IMR-90 (cell line): ENCODE results near the gene IL17REL. TPM values are rescaled to one million over a fixed set of nuclear protein-coding genes. Genes with fewer than 3 reads are reported as not detected.

Source experiments
- ATAC-seq: fragments of 200-7000 bp; cut with Tn5 transposase; 2 replicates; pipeline ENCODE4 v1.9.1; 2020; ENCODE audit warnings: low read depth, mild to moderate bottlenecking, moderate library complexity
- BruUV-seq: library from RNA; stranded (reverse); fragments of 400-500 nt; replicated peaks from 2 replicates; lab custom pipeline; 2021; lab: Mats Ljungman, UMichigan
- CTCF ChIA-PET: fragments of 300-600 bp; formaldehyde crosslinking; extraction: SDS; loops from one replicate; lab custom pipeline; 2021; ENCODE audit warnings: antibody characterized with exemption; lab: Yijun Ruan, JAX
- POLR2A ChIA-PET: fragments of 300-600 bp; sonication (Branson Sonifier 250); formaldehyde crosslinking; loops from one replicate; lab custom pipeline; 2022; ENCODE audit warnings: antibody characterized with exemption; ENCODE audit not compliant: unreplicated experiment; lab: Charles Lee
- DNase-seq: peaks from one replicate; pipeline ENCODE4 v3.0.0; 2013
- H2AFZ ChIP-seq: replicated peaks from 2 replicates; pipeline ENCODE3; 2013; ENCODE audit warnings: low read length, mild to moderate bottlenecking; ENCODE audit not compliant: poor library complexity
- H2AK5ac ChIP-seq: 2 replicates; pipeline ENCODE4 v1.6.1; 2013; ENCODE audit warnings: low read depth, low read length, inconsistent platforms
- H2AK9ac ChIP-seq: replicated peaks from 2 replicates; pipeline ENCODE3; 2013; ENCODE audit warnings: mild to moderate bottlenecking, low read depth, low read length, moderate library complexity; ENCODE audit not compliant: poor library complexity
- H2BK120ac ChIP-seq: 2 replicates; pipeline ENCODE4 v1.6.1; 2013; ENCODE audit warnings: low read depth, low read length, inconsistent platforms
- H2BK15ac ChIP-seq: 3 replicates; pipeline ENCODE4 v1.6.1; 2013; ENCODE audit warnings: low read depth, low read length, inconsistent platforms
- H2BK20ac ChIP-seq: 2 replicates; pipeline ENCODE4 v1.6.1; 2013; ENCODE audit warnings: low read depth, mild to moderate bottlenecking, inconsistent platforms, low read length, moderate library complexity
- H2BK5ac ChIP-seq: 2 replicates; pipeline ENCODE4 v1.6.1; 2013; ENCODE audit warnings: mild to moderate bottlenecking, low read depth, low read length, inconsistent platforms; ENCODE audit not compliant: poor library complexity, severe bottlenecking
- H3K14ac ChIP-seq: replicated peaks from 2 replicates; pipeline ENCODE4 v1.6.1; 2013; ENCODE audit warnings: low read depth, low read length, inconsistent platforms
- H3K18ac ChIP-seq: 2 replicates; pipeline ENCODE4 v1.6.1; 2013; ENCODE audit warnings: low read depth, low read length, control low read depth
- H3K23ac ChIP-seq: 2 replicates; pipeline ENCODE4 v1.6.1; 2013; ENCODE audit warnings: low read depth, low read length, inconsistent platforms
- H3K27ac ChIP-seq: 2 replicates; pipeline ENCODE4 v1.5.1; 2013; ENCODE audit warnings: mild to moderate bottlenecking, control low read depth, low read length; ENCODE audit not compliant: insufficient read depth
- H3K27me3 ChIP-seq: 2 replicates; pipeline ENCODE4 v1.6.1; 2013; ENCODE audit warnings: low read length; ENCODE audit not compliant: control insufficient read depth, insufficient read depth
- H3K36me3 ChIP-seq: 2 replicates; pipeline ENCODE4 v1.6.1; 2013; ENCODE audit warnings: low read length, mixed read lengths; ENCODE audit not compliant: control insufficient read depth, insufficient read depth
- H3K4ac ChIP-seq: 2 replicates; pipeline ENCODE4 v1.6.1; 2013; ENCODE audit warnings: low read depth, low read length, inconsistent platforms
- H3K4me1 ChIP-seq: 2 replicates; pipeline ENCODE4 v1.6.1; 2013; ENCODE audit warnings: low read length, mixed read lengths; ENCODE audit not compliant: control insufficient read depth, insufficient read depth
- H3K4me2 ChIP-seq: 2 replicates; pipeline ENCODE4 v1.6.1; 2013; ENCODE audit warnings: low read depth, mild to moderate bottlenecking, control low read depth, low read length, moderate library complexity
- H3K4me3 ChIP-seq: 2 replicates; pipeline ENCODE4 v1.5.1; 2013; ENCODE audit warnings: low read depth, mild to moderate bottlenecking, control low read depth, low read length, moderate library complexity; ENCODE audit not compliant: insufficient read depth
- H3K56ac ChIP-seq: 2 replicates; pipeline ENCODE4 v1.6.1; 2013; ENCODE audit warnings: low read length, inconsistent platforms; ENCODE audit not compliant: insufficient read depth; ENCODE audit errors: extremely low read depth
- H3K79me1 ChIP-seq, 2 experiments: 2 replicates each; pipeline ENCODE4 v1.6.1; 2013; ENCODE audit warnings: low read length in 2 of 2, inconsistent platforms in 1 of 2, low read depth in 1 of 2
- H3K9ac ChIP-seq: 2 replicates; pipeline ENCODE4 v1.6.1; 2013; ENCODE audit warnings: low read depth, low read length, control low read depth
- H3K9me1 ChIP-seq: 2 replicates; pipeline ENCODE4 v1.6.1; 2013; ENCODE audit warnings: low read length, inconsistent platforms; ENCODE audit not compliant: insufficient read depth
- H3K9me3 ChIP-seq: 2 replicates; pipeline ENCODE4 v1.6.1; 2013; ENCODE audit warnings: low read length; ENCODE audit not compliant: control insufficient read depth, insufficient read depth
- H4K20me1 ChIP-seq: 2 replicates; pipeline ENCODE4 v1.6.1; 2013; ENCODE audit warnings: low read length, inconsistent platforms; ENCODE audit not compliant: insufficient read depth
- H4K5ac ChIP-seq: 2 replicates; pipeline ENCODE4 v1.6.1; 2013; ENCODE audit warnings: mild to moderate bottlenecking, low read depth, low read length, control low read depth
- H4K8ac ChIP-seq, 2 experiments: 2 replicates each; pipeline ENCODE4 v1.6.1; 2013; ENCODE audit warnings: low read depth in 2 of 2, low read length in 2 of 2, control low read depth in 1 of 2, inconsistent platforms in 1 of 2
- H4K91ac ChIP-seq: 2 replicates; pipeline ENCODE4 v1.6.1; 2013; ENCODE audit warnings: low read depth, low read length, inconsistent platforms; ENCODE audit not compliant: insufficient read depth
- CEBPB ChIP-seq: IDR thresholded peaks from 2 replicates; pipeline ENCODE4 v1.6.1; 2012; ENCODE audit warnings: low read depth, low read length, improper control_type of control experiment
- ELK1 ChIP-seq: fragments of 150-350 bp; IDR thresholded peaks from 2 replicates; pipeline ENCODE4 v1.6.1; 2016; ENCODE audit warnings: low read depth, mild to moderate bottlenecking, low read length, moderate library complexity, borderline replicate concordance
- MAZ ChIP-seq: IDR thresholded peaks from 2 replicates; pipeline ENCODE4 v1.6.1; 2012; ENCODE audit warnings: low read depth, mild to moderate bottlenecking, low read length, improper control_type of control experiment, moderate library complexity, borderline replicate concordance
- NFE2L2 ChIP-seq: fragments of 150-350 bp; IDR thresholded peaks from 2 replicates; pipeline ENCODE4 v1.6.1; 2016; ENCODE audit warnings: low read depth, mild to moderate bottlenecking, low read length
- RAD21 ChIP-seq: IDR thresholded peaks from 2 replicates; pipeline ENCODE4 v1.6.1; 2012; ENCODE audit warnings: low read length, improper control_type of control experiment
- RCOR1 ChIP-seq: IDR thresholded peaks from 2 replicates; pipeline ENCODE4 v1.6.1; 2012; ENCODE audit warnings: mild to moderate bottlenecking, low read length, improper control_type of control experiment; ENCODE audit not compliant: insufficient replicate concordance
- RFX5 ChIP-seq: IDR thresholded peaks from 2 replicates; pipeline ENCODE4 v1.8.0; 2012; ENCODE audit warnings: low read depth, mild to moderate bottlenecking, low read length, moderate library complexity
- SMC3 ChIP-seq: fragments of 150-350 bp; IDR thresholded peaks from 2 replicates; pipeline ENCODE4 v1.6.1; 2016; ENCODE audit warnings: low read depth, mild to moderate bottlenecking, antibody characterized with exemption, low read length, moderate library complexity
- USF2 ChIP-seq: fragments of 150-350 bp; IDR thresholded peaks from 2 replicates; pipeline ENCODE4 v1.6.1; 2017; ENCODE audit warnings: mild to moderate bottlenecking, antibody characterized with exemption, low read length, low read depth
- WGBS, 2 experiments: methylation state at CpG; one replicate each; pipeline versions ENCODE4 v1.1.5 to v1.1.7; 2013; ENCODE audit warnings: missing lambda C conversion rate in 2 of 2; ENCODE audit not compliant: insufficient read length in 1 of 2; ENCODE audit errors: extremely low coverage in 2 of 2; 5-methylcytosine and 5-hydroxymethylcytosine counted together
- dilution Hi-C: fragments of 300-500 bp; cut with HindIII; formaldehyde crosslinking; loops from one replicate; pipeline ENCODE4 v1.14.3; 2018; ENCODE audit warnings: low sequenced_read_pairs; ENCODE audit not compliant: unreplicated experiment
- in situ Hi-C: fragments of 300-500 bp; cut with MboI; formaldehyde crosslinking; loops from 3 replicates; pipeline ENCODE4 v1.14.3; 2019; ENCODE audit warnings: low sequenced_read_pairs, inconsistent platforms, mixed read lengths
- intact Hi-C: fragments of 100-400 bp; cut with micrococcal nuclease; formaldehyde crosslinking; loops from 2 replicates; pipeline ENCODE4 v1.10.0; 2022
- polyA plus RNA-seq, 3 experiments: library from polyadenylated mRNA; depleted of rRNA; stranded (reverse); fragments of >200 nt; gene quantifications; 2 replicates each; pipeline ENCODE4 v1.2.3, GENCODE V29; 2012; ENCODE audit warnings: low replicate concordance in 1 of 3
- total RNA-seq: library from RNA; depleted of rRNA; stranded (reverse); fragments of >200 nt; gene quantifications from 2 replicates; pipeline ENCODE4 v1.2.3, GENCODE V29; 2012

Gene IL17REL
- total and polyA plus RNA-seq, 2 of the 4 experiments (the other 2 are of a cell fraction) = not detected

- Histone ChIP-seq H4K8ac (no peak overlapping the region), H3K56ac (no peak overlapping the region), H3K18ac (no peak overlapping the region), H2AK5ac (no peak overlapping the region), H4K91ac (no peak overlapping the region), H3K9me1 (peaks cover 4% of the 10 kb centered on the region; the same call in 1 of the 2 replicates), H3K23ac (no peak overlapping the region), H3K79me1 (no peaks in the 10 kb centered on the region), H3K4me1 (peaks cover 2% of the 10 kb centered on the region; the same call in 1 of the 2 replicates), H3K36me3 (no peaks in the 10 kb centered on the region), H4K5ac (no peak overlapping the region), H2BK5ac (no peak overlapping the region), H2AK9ac (peak overlapping the region; percentile 1), H3K9me3 (peaks cover 8% of the 10 kb centered on the region), H3K27me3 (peaks cover 14% of the 10 kb centered on the region; the same call in 1 of the 2 replicates), H4K20me1 (no peaks in the 10 kb centered on the region), H2BK120ac (no peak overlapping the region), H3K14ac (no peak overlapping the region), H3K9ac (no peak overlapping the region), H3K27ac (no peak overlapping the region), H2BK15ac (no peak overlapping the region), H3K4ac (no peak overlapping the region), H2AFZ (no peak overlapping the region), H3K4me2 (no peak overlapping the region), H2BK20ac (no peak overlapping the region), H3K4me3 (no peak overlapping the region)
- POLR2A ChIA-PET = no interaction called here
- intact Hi-C loops (no loop called here), in situ Hi-C loops (no loop called here), dilution Hi-C loops (no loop called here)
- BruUV-seq = no TSS peak
- DNase-seq = no peak
- CTCF ChIA-PET = interaction anchor here (1.0 kb wide), 1 partner anchor 34 kb away, joined by 4 read pairs; no protein-coding TSS in a partner anchor
- no peak for ATAC-seq
- 100% methylated on average over 1 of the region's 4 CpGs; no CpG with 5 or more reads in 1 of the 2 experiments for WGBS, 2 experiments
- TF ChIP-seq SMC3 = no peak
- TF ChIP-seq ELK1 = no peak
- TF ChIP-seq RFX5 = no peak
- TF ChIP-seq NFE2L2 = no peak
- no peak for TF ChIP-seq CEBPB
- TF ChIP-seq MAZ = no peak
- no peak for TF ChIP-seq RCOR1
- TF ChIP-seq RAD21 = no peak
- TF ChIP-seq USF2 = no peak
Measured at GRCh38 chr22:49996119-49996517, 16.4 kb downstream of the IL17REL start.
